Limb (tissue), 2 donors: ENCODE results near the gene UBAP2.

Experiments
- DNase-seq, 2 donors: peaks; one replicate each; pipeline ENCODE4 v3.0.0-alpha.2; 2016; ENCODE audit errors: extremely low spot score in 2 of 2

The UBAP2 gene

DNA sequence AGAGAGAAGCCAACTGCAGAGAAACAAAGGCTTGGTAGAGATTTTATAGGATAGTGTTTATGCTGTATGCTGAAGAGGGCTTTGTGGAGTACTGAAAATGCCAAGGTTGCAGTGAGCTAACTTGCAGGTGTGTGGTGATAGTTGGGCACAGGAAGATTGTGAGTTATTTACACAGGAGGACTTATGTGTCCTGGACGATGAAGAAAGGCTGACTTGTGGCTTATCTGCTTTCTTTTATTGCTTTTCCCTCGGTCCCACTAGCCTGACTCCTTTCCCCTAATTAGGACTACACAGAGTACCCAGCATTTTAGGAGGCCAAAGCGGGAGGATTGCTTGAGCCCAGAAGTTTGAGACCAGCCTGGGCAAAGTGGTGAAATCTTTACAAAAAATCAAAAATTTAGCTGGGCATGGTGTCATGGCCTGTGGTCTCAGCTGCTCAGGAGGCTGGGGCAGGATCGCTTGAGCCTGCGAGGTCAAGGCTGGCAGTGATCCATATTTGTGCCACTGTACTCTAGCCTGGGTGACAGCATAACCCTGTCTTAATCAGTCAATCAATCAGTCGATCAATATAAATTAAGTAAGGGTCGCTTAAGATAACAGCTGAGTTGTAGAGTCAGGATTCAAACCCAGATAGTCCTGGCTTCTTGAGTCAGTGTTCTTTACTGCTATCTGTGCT, 169.9 kb downstream of the UBAP2 start:
- no peak for DNase-seq

GRCh38 chr9:33877727-33878489, 170.8 kb downstream of the UBAP2 start:
- DNase-seq: no peak
